Measurements from ENCODE around the gene SPG7. TPM values are rescaled to one million over a fixed set of nuclear protein-coding genes. Genes with fewer than 3 reads are reported as not detected.
A peak's percentile ranks its signal among the peaks of the same experiment; 100 is the strongest.

SPG7 gene
- total RNA-seq, 1 donor from 2014 or later, result 95.0 TPM

DNA sequence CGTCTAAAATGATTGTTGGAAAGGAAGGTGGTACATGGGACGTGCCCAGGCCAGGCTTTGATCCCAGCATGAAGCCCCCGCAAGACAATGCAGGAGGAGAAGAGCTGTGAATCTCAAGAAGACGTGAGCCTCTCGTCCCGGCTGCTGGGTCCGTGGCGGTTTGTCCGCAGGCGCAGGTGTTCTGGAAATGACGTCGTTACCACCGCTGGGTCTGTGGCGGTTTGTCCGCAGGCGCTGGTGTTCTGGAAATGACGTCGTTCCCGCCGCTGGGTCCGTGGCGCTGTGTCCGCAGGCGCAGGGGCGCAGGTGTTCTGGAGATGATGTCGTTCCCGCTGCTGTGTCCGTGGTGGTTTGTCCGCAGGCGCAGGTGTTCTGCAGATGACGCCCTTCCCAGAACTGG is 14.1 kb downstream of the SPG7 start:
- Histone ChIP-seq H3K4me1 (no peaks in the 10 kb centered on the region), H3K27ac (no peak overlapping the region), H3K9me3 (no peaks in the 10 kb centered on the region), H3K36me3 (peaks cover 96% of the 10 kb centered on the region), H3K4me3 (no peak overlapping the region), H3K27me3 (no peaks in the 10 kb centered on the region)
- ATAC-seq (no peak), DNase-seq (no peak)
- TF ChIP-seq, protein P1, sequence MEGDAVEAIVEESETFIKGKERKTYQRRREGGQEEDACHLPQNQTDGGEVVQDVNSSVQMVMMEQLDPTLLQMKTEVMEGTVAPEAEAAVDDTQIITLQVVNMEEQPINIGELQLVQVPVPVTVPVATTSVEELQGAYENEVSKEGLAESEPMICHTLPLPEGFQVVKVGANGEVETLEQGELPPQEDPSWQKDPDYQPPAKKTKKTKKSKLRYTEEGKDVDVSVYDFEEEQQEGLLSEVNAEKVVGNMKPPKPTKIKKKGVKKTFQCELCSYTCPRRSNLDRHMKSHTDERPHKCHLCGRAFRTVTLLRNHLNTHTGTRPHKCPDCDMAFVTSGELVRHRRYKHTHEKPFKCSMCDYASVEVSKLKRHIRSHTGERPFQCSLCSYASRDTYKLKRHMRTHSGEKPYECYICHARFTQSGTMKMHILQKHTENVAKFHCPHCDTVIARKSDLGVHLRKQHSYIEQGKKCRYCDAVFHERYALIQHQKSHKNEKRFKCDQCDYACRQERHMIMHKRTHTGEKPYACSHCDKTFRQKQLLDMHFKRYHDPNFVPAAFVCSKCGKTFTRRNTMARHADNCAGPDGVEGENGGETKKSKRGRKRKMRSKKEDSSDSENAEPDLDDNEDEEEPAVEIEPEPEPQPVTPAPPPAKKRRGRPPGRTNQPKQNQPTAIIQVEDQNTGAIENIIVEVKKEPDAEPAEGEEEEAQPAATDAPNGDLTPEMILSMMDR (IDR thresholded peaks at IDR 0.05), result no peak
- intact Hi-C loops (cut with DNase I), result no loop called here

DNA sequence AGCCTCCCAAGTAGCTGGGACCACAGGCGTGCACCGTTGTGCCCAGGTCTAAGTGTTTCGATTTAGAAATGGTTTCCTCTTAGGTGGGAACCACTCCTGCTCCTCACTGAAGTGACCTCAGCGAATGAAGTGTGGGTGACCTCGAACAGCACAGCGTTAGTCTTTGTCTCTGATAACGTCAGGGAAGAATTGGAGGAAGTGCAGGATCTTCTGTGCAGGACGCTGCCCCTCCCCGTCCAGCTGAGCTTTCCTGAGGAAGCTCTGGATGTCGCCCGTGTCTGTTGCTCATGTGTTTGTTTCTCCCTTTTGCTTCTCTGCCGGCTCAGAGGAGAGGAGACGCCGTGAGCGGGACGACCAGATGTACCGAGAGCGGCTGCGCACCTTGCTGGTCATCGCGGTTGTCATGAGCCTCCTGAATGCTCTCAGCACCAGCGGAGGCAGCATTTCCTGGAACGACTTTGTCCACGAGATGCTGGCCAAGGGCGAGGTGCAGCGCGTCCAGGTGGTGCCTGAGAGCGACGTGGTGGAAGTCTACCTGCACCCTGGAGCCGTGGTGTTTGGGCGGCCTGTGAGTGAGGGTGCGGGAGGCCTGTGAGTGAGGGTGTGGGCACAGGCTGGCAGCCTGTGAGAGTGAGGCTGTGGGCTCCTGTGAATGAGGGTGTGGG is 15.6 kb downstream of the SPG7 start:
- TF ChIP-seq, protein P1 (IDR thresholded peaks at IDR 0.05), result peak; percentile 5
- peaks cover 93% of the 10 kb centered on the region for H3K36me3 ChIP-seq
- H3K4me3 ChIP-seq, result peak overlapping the region; percentile 14
- intact Hi-C loops (cut with DNase I), result no loop called here
- no peaks in the 10 kb centered on the region for H3K9me3 ChIP-seq
- ATAC-seq (peak; percentile 68), DNase-seq (no peak)
- H3K27me3 ChIP-seq, result no peaks in the 10 kb centered on the region
- no peak overlapping the region for H3K27ac ChIP-seq
- H3K4me1 ChIP-seq, result no peaks in the 10 kb centered on the region

DNA sequence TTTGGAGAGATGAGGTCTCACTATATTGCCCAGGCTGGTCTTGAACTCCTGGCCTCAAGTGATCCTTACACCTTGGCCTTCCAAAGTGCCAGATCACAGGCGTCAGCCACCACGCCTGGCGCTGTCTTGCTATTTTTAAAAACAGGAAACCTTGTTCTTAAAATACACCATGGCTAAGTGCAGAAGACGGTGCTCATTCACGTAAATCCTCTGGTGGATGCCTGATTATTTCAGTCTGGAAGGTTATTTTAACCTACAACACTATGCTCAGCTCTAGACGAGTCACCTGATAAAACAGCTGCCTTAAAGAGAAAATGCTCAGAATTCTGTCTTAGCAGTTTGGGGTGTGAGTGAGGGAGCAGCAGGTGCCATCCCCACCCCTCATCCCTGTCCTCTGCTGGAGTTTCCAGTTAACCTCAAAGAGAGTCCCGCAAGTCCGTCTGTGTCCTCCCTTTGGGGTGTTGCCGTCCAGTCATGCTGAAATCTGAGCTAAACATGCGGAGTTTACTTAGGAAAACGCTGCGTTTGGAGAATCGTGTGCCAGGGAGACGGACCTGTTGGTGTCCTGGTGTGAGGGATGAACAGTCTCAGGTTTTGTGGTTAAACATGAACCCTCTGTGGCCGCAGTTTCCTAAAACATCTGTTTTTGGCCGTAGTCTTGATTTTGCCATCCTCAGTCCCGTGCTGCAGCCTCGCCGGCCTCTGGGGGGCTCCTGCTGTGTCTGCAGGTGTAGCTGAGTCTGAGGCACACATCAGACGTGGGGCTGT is 17.1 kb downstream of the SPG7 start:
- Histone ChIP-seq H3K27ac (no peak overlapping the region), H3K27me3 (no peaks in the 10 kb centered on the region), H3K4me1 (no peaks in the 10 kb centered on the region), H3K9me3 (no peaks in the 10 kb centered on the region), H3K4me3 (no peak overlapping the region), H3K36me3 (peaks cover 93% of the 10 kb centered on the region)
- ATAC-seq (no peak), DNase-seq (no peak)
- TF ChIP-seq, protein P1 (IDR thresholded peaks at IDR 0.05), result no peak
- intact Hi-C loops (cut with DNase I), result no loop called here

DNA sequence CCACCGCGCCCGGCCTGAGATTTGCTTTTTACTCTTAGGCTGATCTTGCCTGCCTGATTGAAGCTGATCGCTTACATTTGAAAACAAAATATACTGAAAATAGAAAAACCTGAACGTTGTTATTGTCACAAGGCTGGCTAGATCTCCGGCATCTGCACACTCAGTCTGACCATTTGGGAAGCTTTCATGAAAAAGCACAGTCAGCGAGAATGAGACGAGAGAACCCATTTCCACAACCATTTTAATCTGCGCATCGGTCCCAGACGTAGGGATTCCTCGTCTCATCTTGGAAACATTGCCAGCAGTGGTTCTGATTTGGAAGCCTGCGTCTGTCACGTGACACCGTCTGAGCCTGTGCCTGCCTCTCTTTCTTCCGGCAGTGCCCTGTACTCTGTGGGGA is 20.9 kb downstream of the SPG7 start:
- Histone ChIP-seq H3K36me3 (peaks cover 92% of the 10 kb centered on the region), H3K27me3 (no peaks in the 10 kb centered on the region), H3K4me1 (peaks cover 3% of the 10 kb centered on the region), H3K9me3 (no peaks in the 10 kb centered on the region), H3K4me3 (no peak overlapping the region), H3K27ac (no peak overlapping the region)
- no peak for ATAC-seq
- intact Hi-C loops (cut with DNase I), result no loop called here
- TF ChIP-seq, protein P1 (IDR thresholded peaks at IDR 0.05), result no peak
- DNase-seq, result no peak

DNA sequence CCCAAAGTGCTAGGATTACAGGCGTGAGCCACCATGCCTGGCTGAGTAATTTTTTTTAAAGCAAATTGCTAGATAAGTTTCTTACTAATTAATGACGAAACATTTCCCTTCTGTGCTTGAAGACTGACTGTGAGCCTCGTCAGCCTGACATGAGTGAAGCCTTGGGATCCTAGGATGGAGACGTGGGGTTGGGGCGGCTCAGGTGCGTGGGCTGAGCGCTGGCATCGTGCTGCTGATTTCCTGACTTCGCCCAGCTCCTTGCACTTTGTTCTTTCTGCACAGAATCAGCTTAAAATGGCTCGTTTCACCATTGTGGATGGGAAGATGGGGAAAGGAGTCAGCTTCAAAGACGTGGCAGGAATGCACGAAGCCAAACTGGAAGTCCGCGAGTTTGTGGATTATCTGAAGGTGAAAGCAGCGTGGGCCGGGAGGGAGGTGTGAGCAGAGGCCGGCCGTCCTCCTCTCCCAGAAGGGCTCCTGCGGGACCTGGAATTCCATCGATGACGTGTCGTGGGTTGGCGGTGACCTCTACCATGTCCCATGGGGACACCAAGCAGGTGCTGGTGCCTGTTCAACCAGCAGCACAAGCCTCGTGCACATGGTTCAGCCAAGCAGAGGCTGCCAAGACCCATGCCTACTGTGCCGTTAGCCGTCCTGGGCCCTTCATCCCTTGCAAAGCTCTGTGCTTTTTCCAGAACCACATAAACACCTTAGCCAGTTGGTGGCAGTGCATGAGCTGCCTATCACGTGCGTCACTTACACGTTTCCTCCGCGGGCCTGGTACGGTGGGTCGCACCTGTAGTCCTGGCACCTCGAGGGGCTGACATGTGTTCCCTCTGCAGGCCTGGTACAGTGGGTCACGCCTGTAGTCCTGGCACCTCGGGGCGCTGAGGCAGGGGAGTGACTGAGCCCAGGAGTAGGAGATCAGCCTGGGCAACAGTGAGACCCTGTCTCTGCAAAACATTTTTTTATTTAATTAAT is 22.5 kb downstream of the SPG7 start:
- no peak for ATAC-seq
- TF ChIP-seq, protein P1 (IDR thresholded peaks at IDR 0.05), result no peak
- intact Hi-C loops (cut with DNase I), result no loop called here
- no peak for DNase-seq
- H3K27me3 ChIP-seq, result no peaks in the 10 kb centered on the region
- H3K27ac ChIP-seq, result no peak overlapping the region
- no peaks in the 10 kb centered on the region for H3K9me3 ChIP-seq
- peaks cover 87% of the 10 kb centered on the region for H3K36me3 ChIP-seq
- no peak overlapping the region for H3K4me3 ChIP-seq
- H3K4me1 ChIP-seq, result peaks cover 13% of the 10 kb centered on the region
